CD14-positive monocyte (primary cell): Measurements from ENCODE around the gene UQCC2. TPM values are rescaled to one million over a fixed set of nuclear protein-coding genes. Genes with fewer than 3 reads are reported as not detected.
A peak's percentile ranks its signal among the peaks of the same experiment; 100 is the strongest.

Experiments used
- DNase-seq, 3 donors: peaks; one replicate each; pipeline ENCODE4 v3.0.0-alpha.2; 2011 to 2022
- H2AFZ ChIP-seq: 2 replicates; pipeline ENCODE4 v1.6.0; 2012; ENCODE audit warnings: mild to moderate bottlenecking, low read depth, low read length, inconsistent platforms; ENCODE audit not compliant: insufficient read depth, poor library complexity, severe bottlenecking
- H3K27ac ChIP-seq, 2 donors: 1 replicate in 1 of 2; 2 replicates in 1 of 2; pipeline ENCODE4 v1.5.1; 2012 to 2013; ENCODE audit warnings: low read length in 2 of 2, control low read depth in 1 of 2, inconsistent platforms in 1 of 2, low read depth in 1 of 2, mild to moderate bottlenecking in 1 of 2
- H3K27me3 ChIP-seq, 2 donors: one replicate each; pipeline versions ENCODE4 v1.6.0 to v1.6.1; 2011 to 2013; ENCODE audit warnings: low read length in 2 of 2; ENCODE audit not compliant: control insufficient read depth in 2 of 2, insufficient read depth in 2 of 2
- H3K36me3 ChIP-seq, 2 donors: replicated peaks in 1 of 2; 1 replicate in 1 of 2; 2 replicates in 1 of 2; pipeline versions ENCODE4 v1.5.1 to v1.6.1; 2012 to 2013; ENCODE audit warnings: low read length in 2 of 2, control low read depth in 1 of 2, inconsistent platforms in 1 of 2, mild to moderate bottlenecking in 1 of 2; ENCODE audit not compliant: insufficient read depth in 2 of 2, control insufficient read depth in 1 of 2
- H3K4me1 ChIP-seq, 2 donors: 1 replicate in 1 of 2; 2 replicates in 1 of 2; pipeline versions ENCODE4 v1.5.1 to v1.6.1; 2012 to 2013; ENCODE audit warnings: low read length in 2 of 2, control low read depth in 1 of 2, inconsistent platforms in 1 of 2, mild to moderate bottlenecking in 1 of 2, moderate library complexity in 1 of 2; ENCODE audit not compliant: insufficient read depth in 2 of 2, control insufficient read depth in 1 of 2
- H3K4me2 ChIP-seq: replicated peaks from 2 replicates; pipeline ENCODE3; 2012; ENCODE audit warnings: low read length, moderate library complexity, mild to moderate bottlenecking; ENCODE audit not compliant: poor library complexity, severe bottlenecking; ENCODE audit errors: extremely low read depth
- H3K4me3 ChIP-seq, 3 experiments: fragments of 200-600 bp in 1 of 3; sonication (generic) in 1 of 3; replicated peaks in 1 of 3; 1 replicate in 2 of 3; 2 replicates in 1 of 3; pipeline ENCODE4 v1.5.1; 2011 to 2013; ENCODE audit warnings: low read length in 3 of 3, mild to moderate bottlenecking in 3 of 3, control low read depth in 2 of 3, low read depth in 2 of 3, inconsistent platforms in 1 of 3, moderate library complexity in 1 of 3
- H3K79me2 ChIP-seq: 2 replicates; pipeline ENCODE4 v1.6.0; 2012; ENCODE audit warnings: mild to moderate bottlenecking, control low read depth, inconsistent platforms, low read length, moderate library complexity; ENCODE audit not compliant: insufficient read depth
- H3K9ac ChIP-seq: 2 replicates; pipeline ENCODE4 v1.6.0; 2017; ENCODE audit warnings: low read length, mild to moderate bottlenecking; ENCODE audit not compliant: insufficient read depth, poor library complexity, severe bottlenecking
- H3K9me3 ChIP-seq, 2 donors: replicated peaks in 1 of 2; 1 replicate in 1 of 2; 2 replicates in 1 of 2; pipeline versions ENCODE4 v1.5.1 to v1.6.1; 2012 to 2013; ENCODE audit warnings: low read length in 2 of 2, control low read depth in 1 of 2; ENCODE audit not compliant: control insufficient read depth in 1 of 2, insufficient read depth in 1 of 2
- H4K20me1 ChIP-seq: 2 replicates; pipeline ENCODE4 v1.6.0; 2012; ENCODE audit warnings: mild to moderate bottlenecking, low read length, control low read depth, moderate library complexity; ENCODE audit not compliant: insufficient read depth
- H3K27ac Mint-ChIP-seq, 7 donors: one replicate each; pipeline ENCODE4 v1.8.0; 2020; ENCODE audit warnings: mild to moderate bottlenecking in 7 of 7, mixed read lengths in 7 of 7, moderate library complexity in 6 of 7, inconsistent platforms in 2 of 7
- H3K27me3 Mint-ChIP-seq, 3 donors: one replicate each; pipeline ENCODE4 v1.8.0; 2021 to 2022; ENCODE audit warnings: low read depth in 3 of 3, mild to moderate bottlenecking in 3 of 3, mixed read lengths in 3 of 3, moderate library complexity in 3 of 3, inconsistent platforms in 1 of 3
- H3K36me3 Mint-ChIP-seq, 2 donors: one replicate each; pipeline ENCODE4 v1.8.0; 2020; ENCODE audit warnings: mixed read lengths in 2 of 2, inconsistent platforms in 1 of 2, mild to moderate bottlenecking in 1 of 2
- H3K4me1 Mint-ChIP-seq: one replicate; pipeline ENCODE4 v1.8.0; 2020; ENCODE audit warnings: mild to moderate bottlenecking, mixed read lengths
- H3K4me3 Mint-ChIP-seq, 2 donors: one replicate each; pipeline ENCODE4 v1.8.0; 2020; ENCODE audit warnings: mild to moderate bottlenecking in 2 of 2, mixed read lengths in 2 of 2, moderate library complexity in 1 of 2
- H3K9me3 Mint-ChIP-seq, 7 donors: one replicate each; pipeline ENCODE4 v1.8.0; 2020 to 2022; ENCODE audit warnings: mixed read lengths in 7 of 7, mild to moderate bottlenecking in 6 of 7, moderate library complexity in 6 of 7, inconsistent platforms in 2 of 7
- WGBS: methylation state at CpG from one replicate; pipeline ENCODE4 v1.1.5; 2013; ENCODE audit warnings: missing lambda C conversion rate; ENCODE audit not compliant: insufficient coverage; 5-methylcytosine and 5-hydroxymethylcytosine counted together
- intact Hi-C, 2 donors: fragments of 100-400 bp; cut with micrococcal nuclease; formaldehyde crosslinking; loops; one replicate each; pipeline versions ENCODE4 v1.15.0 to v1.15.1; 2023
- polyA plus RNA-seq, 3 donors: library from polyadenylated mRNA; depleted of rRNA in 1 of 3; unstranded in 2 of 3; stranded (reverse) in 1 of 3; fragments of 300-500 nt in 2 of 3; fragments of >200 nt in 1 of 3; fragmentation: Illumina TruSeq in 2 of 3; gene quantifications; 1 replicate in 2 of 3; 2 replicates in 1 of 3; pipeline ENCODE4 v1.2.3, GENCODE V29; 2012 to 2021
- TF ChIP-seq, protein P1 (sequence below): fragments of 200-600 bp; IDR thresholded peaks from one replicate; pipeline ENCODE4 v1.8.0; 2022; ENCODE audit warnings: antibody characterized with exemption, mild to moderate bottlenecking

Gene UQCC2
- polyA plus RNA-seq, 3 donors = 10.3 to 39.3 (median 37.2) TPM

DNA sequence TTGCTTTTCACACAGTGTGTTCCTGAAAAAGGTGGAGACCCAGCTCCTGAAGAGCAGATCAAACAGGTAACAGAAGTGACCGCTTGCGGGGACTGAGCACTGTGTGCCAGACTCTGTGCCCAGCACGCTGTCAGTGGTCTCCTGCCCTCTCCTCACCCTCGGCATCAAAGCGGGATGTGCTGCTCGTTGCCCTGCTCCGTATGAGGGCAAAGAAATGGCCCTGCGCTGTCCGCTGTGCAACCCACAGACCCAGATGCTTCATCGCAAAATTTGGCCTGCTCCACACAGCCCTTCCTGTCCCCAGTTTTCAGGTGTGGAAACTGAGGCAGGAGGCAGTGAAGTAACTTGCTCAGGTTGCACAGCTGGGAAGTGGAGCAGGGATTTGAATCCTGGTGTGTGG is 13.7 kb downstream of the UQCC2 start:
- H3K4me2 ChIP-seq = no peak overlapping the region
- intact Hi-C loops = no loop called here
- Mint-ChIP-seq H3K36me3 (peaks cover 54 to 55% of the 10 kb centered on the region in 2 donors), H3K27ac (no peak overlapping the region), H3K4me1 (peaks cover 11% of the 10 kb centered on the region), H3K4me3 (no peak overlapping the region), H3K27me3 (peaks cover 0 to 4% (median 0%) of the 10 kb centered on the region in 3 donors), H3K9me3 (no peaks in the 10 kb centered on the region)
- H2AFZ ChIP-seq = no peak overlapping the region
- H3K9ac ChIP-seq = no peak overlapping the region
- H3K4me3 ChIP-seq = no peak overlapping the region
- peaks cover 3 to 5% of the 10 kb centered on the region in 2 donors for H3K4me1 ChIP-seq
- no peak for DNase-seq
- no peak overlapping the region for H3K27ac ChIP-seq
- WGBS = 98% methylated on average over 9 of the region's 10 CpGs
- H4K20me1 ChIP-seq = no peaks in the 10 kb centered on the region
- no peaks in the 10 kb centered on the region for H3K27me3 ChIP-seq
- H3K79me2 ChIP-seq = no peaks in the 10 kb centered on the region
- H3K36me3 ChIP-seq = peaks cover 18 to 49% of the 10 kb centered on the region in 2 donors
- no peaks in the 10 kb centered on the region for H3K9me3 ChIP-seq
- TF ChIP-seq, protein P1, sequence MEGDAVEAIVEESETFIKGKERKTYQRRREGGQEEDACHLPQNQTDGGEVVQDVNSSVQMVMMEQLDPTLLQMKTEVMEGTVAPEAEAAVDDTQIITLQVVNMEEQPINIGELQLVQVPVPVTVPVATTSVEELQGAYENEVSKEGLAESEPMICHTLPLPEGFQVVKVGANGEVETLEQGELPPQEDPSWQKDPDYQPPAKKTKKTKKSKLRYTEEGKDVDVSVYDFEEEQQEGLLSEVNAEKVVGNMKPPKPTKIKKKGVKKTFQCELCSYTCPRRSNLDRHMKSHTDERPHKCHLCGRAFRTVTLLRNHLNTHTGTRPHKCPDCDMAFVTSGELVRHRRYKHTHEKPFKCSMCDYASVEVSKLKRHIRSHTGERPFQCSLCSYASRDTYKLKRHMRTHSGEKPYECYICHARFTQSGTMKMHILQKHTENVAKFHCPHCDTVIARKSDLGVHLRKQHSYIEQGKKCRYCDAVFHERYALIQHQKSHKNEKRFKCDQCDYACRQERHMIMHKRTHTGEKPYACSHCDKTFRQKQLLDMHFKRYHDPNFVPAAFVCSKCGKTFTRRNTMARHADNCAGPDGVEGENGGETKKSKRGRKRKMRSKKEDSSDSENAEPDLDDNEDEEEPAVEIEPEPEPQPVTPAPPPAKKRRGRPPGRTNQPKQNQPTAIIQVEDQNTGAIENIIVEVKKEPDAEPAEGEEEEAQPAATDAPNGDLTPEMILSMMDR = no peak

DNA sequence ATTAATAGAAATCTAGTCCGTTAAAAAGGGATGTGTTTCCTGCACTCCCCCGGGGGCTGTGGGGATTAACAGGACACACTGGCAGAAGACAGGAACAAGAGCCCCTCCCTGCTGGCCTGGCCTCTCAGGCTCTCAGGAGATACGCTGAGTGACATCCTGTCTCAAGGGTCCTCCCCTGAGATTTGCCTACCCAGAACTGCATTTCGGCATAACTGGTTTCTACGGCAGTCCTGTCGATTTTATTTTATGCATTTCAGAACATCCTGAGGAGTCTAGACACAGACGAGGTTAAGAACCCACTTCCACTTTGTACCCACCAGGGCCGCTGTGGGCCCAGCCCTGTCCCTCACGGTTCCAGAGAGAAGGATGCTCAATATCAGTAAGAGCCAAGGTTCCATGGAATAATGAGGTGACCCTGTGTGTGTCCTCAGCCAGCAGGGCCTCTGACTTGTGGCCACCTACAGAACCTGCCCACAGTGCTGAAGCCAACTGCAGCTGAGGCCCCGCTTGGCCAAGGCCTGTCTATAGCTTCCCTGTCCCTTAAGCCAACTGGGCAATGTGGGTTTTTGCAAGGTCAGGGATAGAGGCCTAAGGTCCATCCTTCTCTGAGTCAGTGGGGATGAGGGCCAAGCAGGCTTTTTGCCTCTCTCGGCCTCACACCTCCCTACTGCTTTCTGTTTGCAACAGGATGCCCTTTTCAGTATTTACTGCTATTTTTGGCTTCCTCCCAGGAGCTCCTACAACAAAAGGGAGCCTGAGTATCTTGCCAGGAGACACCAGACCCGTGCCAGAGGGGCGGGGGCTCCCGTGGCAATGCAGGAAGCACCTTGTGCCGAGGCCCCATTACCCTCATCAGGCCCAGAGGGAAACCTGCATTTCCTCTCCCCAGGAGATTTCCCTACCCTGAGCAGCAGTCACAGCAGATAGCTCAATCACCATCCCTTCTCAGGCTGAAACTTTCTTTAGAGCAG is 14.7 kb downstream of the UQCC2 start:
- no peak for DNase-seq
- TF ChIP-seq, protein P1 = no peak
- peaks cover 0 to 4% (median 0%) of the 10 kb centered on the region in 3 donors for H3K27me3 Mint-ChIP-seq
- no peak overlapping the region for H3K4me3 Mint-ChIP-seq
- Histone ChIP-seq H3K9ac (no peak overlapping the region), H3K4me3 (no peak overlapping the region), H3K27me3 (no peaks in the 10 kb centered on the region), H2AFZ (no peak overlapping the region), H3K79me2 (no peaks in the 10 kb centered on the region), H3K4me1 (peaks cover 4 to 10% of the 10 kb centered on the region in 2 donors), H3K36me3 (peaks cover 18 to 49% of the 10 kb centered on the region in 2 donors), H3K4me2 (no peak overlapping the region), H4K20me1 (no peaks in the 10 kb centered on the region), H3K27ac (no peak overlapping the region), H3K9me3 (no peaks in the 10 kb centered on the region)
- H3K9me3 Mint-ChIP-seq = no peaks in the 10 kb centered on the region
- peaks cover 18% of the 10 kb centered on the region for H3K4me1 Mint-ChIP-seq
- WGBS = 25% methylated on average over 13 of the region's 15 CpGs
- peak overlapping the region in 2 of 7 donors; percentile 26 to 52 for H3K27ac Mint-ChIP-seq
- intact Hi-C loops = no loop called here
- H3K36me3 Mint-ChIP-seq = peaks cover 55 to 58% of the 10 kb centered on the region in 2 donors
